ENCODE data around the gene RNMT. TPM values are rescaled to one million over a fixed set of nuclear protein-coding genes. Genes with fewer than 3 reads are reported as not detected.

RNMT gene
- total RNA-seq (2021) (45.4 to 59.8 TPM (median 58.2 TPM) in 3 replicates), Bru-seq, nascent RNA (percentile 89 among the genes with signal in this experiment)
- long read RNA-seq, experiment 1, full-length matches to known transcripts, result 56 of 128 reads
- long read RNA-seq, experiment 1, partial matches to known transcripts, result 16 of 128 reads
- long read RNA-seq, experiment 1, other reads (novel, unspliced or antisense), result 56 of 128 reads
- long read RNA-seq, experiment 2, full-length matches to known transcripts, result 16 of 69 reads
- long read RNA-seq, experiment 2, partial matches to known transcripts, result 9 of 69 reads
- long read RNA-seq, experiment 2, other reads (novel, unspliced or antisense), result 44 of 69 reads
- long read RNA-seq, experiment 3, full-length matches to known transcripts, result 12 of 20 reads
- long read RNA-seq, experiment 3, partial matches to known transcripts, result 7 of 20 reads
- long read RNA-seq, experiment 3, other reads (novel, unspliced or antisense), result 1 of 20 reads

GRCh38 chr18:13726232-13726971 lies at the start of gene RNMT, which contains the start of gene FAM210A:
RNMT (plus strand) TSS chr18:13726673; CDS start chr18:13731518, 4,845 bp downstream.
FAM210A (minus strand) TSS chr18:13726558; CDS start chr18:13682077, 44,481 bp downstream.
- no peaks in the 10 kb centered on the region for H3K27me3 Mint-ChIP-seq (ENCODE audit: low read depth)
- H3K4me3 Mint-ChIP-seq, result peak within 1 kb of the TSS; percentile 91
- no peaks in the 10 kb centered on the region for H3K9me3 Mint-ChIP-seq
- DNase-seq (ENCODE audit: low spot score), result peak; percentile 87
- peaks cover 27% of the 10 kb centered on the region for H3K4me1 Mint-ChIP-seq
- H3K27ac Mint-ChIP-seq, result peak within 1 kb of the TSS; percentile 94
- H3K36me3 Mint-ChIP-seq, result peaks cover 2% of the 10 kb centered on the region
- ChIA-PET POLR2A (no interaction called here), CTCF (interaction anchor here (0.8 to 1.4 kb wide), 3 partner anchors 14 to 97 kb away, joined by 3 to 4 read pairs (median 3); no protein-coding TSS in a partner anchor)
- peak; percentile 82 for ATAC-seq
- TF ChIP-seq TCF7 (CRISPR knock-in tag; IDR thresholded peaks at IDR 0.05; ENCODE audit: low read depth), result no peak
- peak; percentile 49; the same call in 1 of the 2 replicates for TF ChIP-seq ZNF232 (CRISPR knock-in tag; IDR thresholded peaks at IDR 0.05)
- TF ChIP-seq CREM (CRISPR knock-in tag; IDR thresholded peaks at IDR 0.05), result peak; percentile 97
- TF ChIP-seq RORB (CRISPR knock-in tag; IDR thresholded peaks at IDR 0.05), result no peak
- TF ChIP-seq AFF4 (CRISPR knock-in tag; IDR thresholded peaks at IDR 0.05; ENCODE audit: borderline replicate concordance), result no peak
- TF ChIP-seq MYBL2 (CRISPR knock-in tag; IDR thresholded peaks at IDR 0.05), result peak; percentile 45; the same call in 1 of the 2 replicates
- no peak for TF ChIP-seq ZNF138 (CRISPR knock-in tag; conservative IDR thresholded peaks at IDR 0.05)
- no peak for TF ChIP-seq ELF4 (CRISPR knock-in tag; IDR thresholded peaks at IDR 0.05; ENCODE audit: low read depth)
- TF ChIP-seq FOXJ3 (CRISPR knock-in tag; IDR thresholded peaks at IDR 0.05; ENCODE audit: borderline replicate concordance), result no peak
- TF ChIP-seq PRDM15 (CRISPR knock-in tag; IDR thresholded peaks at IDR 0.05), result no peak
- no peak for TF ChIP-seq PREB (CRISPR knock-in tag; IDR thresholded peaks at IDR 0.05; ENCODE audit: borderline replicate concordance)
- no peak; the same call in 1 of the 2 replicates for TF ChIP-seq CBFB (CRISPR knock-in tag; IDR thresholded peaks at IDR 0.05; ENCODE audit: low read depth)
- TF ChIP-seq KAT7 (CRISPR knock-in tag; IDR thresholded peaks at IDR 0.05; ENCODE audit: borderline replicate concordance), result peak; percentile 62; the same call in 1 of the 2 replicates
- TF ChIP-seq JAZF1 (CRISPR knock-in tag; IDR thresholded peaks at IDR 0.05), result no peak
- no peak for TF ChIP-seq CTCF (IDR thresholded peaks at IDR 0.05)
- TF ChIP-seq PRRX2 (CRISPR knock-in tag; IDR thresholded peaks at IDR 0.05), result no peak
- TF ChIP-seq IRF2 (CRISPR knock-in tag; IDR thresholded peaks at IDR 0.05; ENCODE audit: borderline replicate concordance, low read depth), result no peak
- peak; percentile 54; the same call in 1 of the 2 replicates for TF ChIP-seq TP53 (CRISPR knock-in tag; IDR thresholded peaks at IDR 0.05)
- 0 out of 2 replicates have a peak, but pooled peaks have one; percentile 39 for TF ChIP-seq HMGXB4 (CRISPR knock-in tag; IDR thresholded peaks at IDR 0.05)
- 0 out of 2 replicates have a peak, but pooled peaks have one; percentile 17 for TF ChIP-seq ZBTB43 (CRISPR knock-in tag; IDR thresholded peaks at IDR 0.05)
- TF ChIP-seq SOX15 (CRISPR knock-in tag; IDR thresholded peaks at IDR 0.05), result no peak

All from WTC11 (cell line).